ENCODE results near the gene SCN5A.

DNA sequence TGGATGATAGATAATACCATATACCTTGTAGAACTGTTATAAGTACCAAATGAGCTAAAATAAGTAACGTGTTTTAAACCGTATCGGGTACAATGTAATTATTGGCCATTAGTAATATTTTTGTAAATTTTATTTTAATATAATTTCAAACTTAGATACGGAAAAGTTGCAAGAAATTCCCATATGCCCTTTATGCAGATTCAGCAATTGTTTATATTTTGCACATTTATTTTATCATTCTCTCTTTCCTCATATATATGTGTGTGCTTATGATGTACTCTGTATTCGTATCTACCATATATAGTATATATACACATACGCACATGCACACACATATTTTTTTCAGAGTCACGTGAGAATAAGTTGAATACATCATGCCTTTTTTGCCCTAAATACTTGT is 114.9 kb downstream of the SCN5A start:
- TF ChIP-seq, protein P1, sequence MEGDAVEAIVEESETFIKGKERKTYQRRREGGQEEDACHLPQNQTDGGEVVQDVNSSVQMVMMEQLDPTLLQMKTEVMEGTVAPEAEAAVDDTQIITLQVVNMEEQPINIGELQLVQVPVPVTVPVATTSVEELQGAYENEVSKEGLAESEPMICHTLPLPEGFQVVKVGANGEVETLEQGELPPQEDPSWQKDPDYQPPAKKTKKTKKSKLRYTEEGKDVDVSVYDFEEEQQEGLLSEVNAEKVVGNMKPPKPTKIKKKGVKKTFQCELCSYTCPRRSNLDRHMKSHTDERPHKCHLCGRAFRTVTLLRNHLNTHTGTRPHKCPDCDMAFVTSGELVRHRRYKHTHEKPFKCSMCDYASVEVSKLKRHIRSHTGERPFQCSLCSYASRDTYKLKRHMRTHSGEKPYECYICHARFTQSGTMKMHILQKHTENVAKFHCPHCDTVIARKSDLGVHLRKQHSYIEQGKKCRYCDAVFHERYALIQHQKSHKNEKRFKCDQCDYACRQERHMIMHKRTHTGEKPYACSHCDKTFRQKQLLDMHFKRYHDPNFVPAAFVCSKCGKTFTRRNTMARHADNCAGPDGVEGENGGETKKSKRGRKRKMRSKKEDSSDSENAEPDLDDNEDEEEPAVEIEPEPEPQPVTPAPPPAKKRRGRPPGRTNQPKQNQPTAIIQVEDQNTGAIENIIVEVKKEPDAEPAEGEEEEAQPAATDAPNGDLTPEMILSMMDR (IDR thresholded peaks at IDR 0.05; ENCODE audit: poor library complexity) = no peak
- no peak for TF ChIP-seq EZH2phosphoT487 (IDR thresholded peaks at IDR 0.05; ENCODE audit: low read depth, severe bottlenecking, unreplicated experiment)

Data from hepatocyte (in vitro differentiated cells).